Measurements from ENCODE around the gene HOXB2. TPM values are rescaled to one million over a fixed set of nuclear protein-coding genes. Genes with fewer than 3 reads are reported as not detected.

HOXB2 gene
- total RNA-seq, 1 experiment from 2014 or later, result 3.7 TPM

GRCh38 chr17:48569674-48570324, 24.9 kb upstream of the HOXB2 start:
- Mint-ChIP-seq H3K4me1 (peaks cover 31% of the 10 kb centered on the region), H3K4me3 (no peak overlapping the region), H3K36me3 (no peaks in the 10 kb centered on the region), H3K27me3 (ENCODE audit: low read depth) (no peaks in the 10 kb centered on the region), H3K9me3 (no peaks in the 10 kb centered on the region), H3K27ac (no peak overlapping the region)
- DNase-seq (ENCODE audit: low spot score), result no peak
- CTCF ChIA-PET, result interaction anchor here (1.0 to 1.2 kb wide), 4 partner anchors 19 to 77 kb away, joined by 3 to 5 read pairs (median 3); no protein-coding TSS in a partner anchor
- ATAC-seq, result no peak
- TF ChIP-seq TEAD1 (CRISPR knock-in tag; IDR thresholded peaks at IDR 0.05), result no peak
- TF ChIP-seq ZNF263 (CRISPR knock-in tag; IDR thresholded peaks at IDR 0.05; ENCODE audit: low read depth), result no peak
- no peak for TF ChIP-seq IRF1 (CRISPR knock-in tag; IDR thresholded peaks at IDR 0.05)
- no peak for TF ChIP-seq FOXP1 (CRISPR knock-in tag; IDR thresholded peaks at IDR 0.05; ENCODE audit: borderline replicate concordance)
- no peak for TF ChIP-seq FOXP4 (CRISPR knock-in tag; IDR thresholded peaks at IDR 0.05)
- TF ChIP-seq, protein P1, sequence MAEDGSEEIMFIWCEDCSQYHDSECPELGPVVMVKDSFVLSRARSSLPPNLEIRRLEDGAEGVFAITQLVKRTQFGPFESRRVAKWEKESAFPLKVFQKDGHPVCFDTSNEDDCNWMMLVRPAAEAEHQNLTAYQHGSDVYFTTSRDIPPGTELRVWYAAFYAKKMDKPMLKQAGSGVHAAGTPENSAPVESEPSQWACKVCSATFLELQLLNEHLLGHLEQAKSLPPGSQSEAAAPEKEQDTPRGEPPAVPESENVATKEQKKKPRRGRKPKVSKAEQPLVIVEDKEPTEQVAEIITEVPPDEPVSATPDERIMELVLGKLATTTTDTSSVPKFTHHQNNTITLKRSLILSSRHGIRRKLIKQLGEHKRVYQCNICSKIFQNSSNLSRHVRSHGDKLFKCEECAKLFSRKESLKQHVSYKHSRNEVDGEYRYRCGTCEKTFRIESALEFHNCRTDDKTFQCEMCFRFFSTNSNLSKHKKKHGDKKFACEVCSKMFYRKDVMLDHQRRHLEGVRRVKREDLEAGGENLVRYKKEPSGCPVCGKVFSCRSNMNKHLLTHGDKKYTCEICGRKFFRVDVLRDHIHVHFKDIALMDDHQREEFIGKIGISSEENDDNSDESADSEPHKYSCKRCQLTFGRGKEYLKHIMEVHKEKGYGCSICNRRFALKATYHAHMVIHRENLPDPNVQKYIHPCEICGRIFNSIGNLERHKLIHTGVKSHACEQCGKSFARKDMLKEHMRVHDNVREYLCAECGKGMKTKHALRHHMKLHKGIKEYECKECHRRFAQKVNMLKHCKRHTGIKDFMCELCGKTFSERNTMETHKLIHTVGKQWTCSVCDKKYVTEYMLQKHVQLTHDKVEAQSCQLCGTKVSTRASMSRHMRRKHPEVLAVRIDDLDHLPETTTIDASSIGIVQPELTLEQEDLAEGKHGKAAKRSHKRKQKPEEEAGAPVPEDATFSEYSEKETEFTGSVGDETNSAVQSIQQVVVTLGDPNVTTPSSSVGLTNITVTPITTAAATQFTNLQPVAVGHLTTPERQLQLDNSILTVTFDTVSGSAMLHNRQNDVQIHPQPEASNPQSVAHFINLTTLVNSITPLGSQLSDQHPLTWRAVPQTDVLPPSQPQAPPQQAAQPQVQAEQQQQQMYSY (CRISPR knock-in tag; IDR thresholded peaks at IDR 0.05), result no peak
- no peak for TF ChIP-seq GRHL2 (CRISPR knock-in tag; IDR thresholded peaks at IDR 0.05; ENCODE audit: insufficient replicate concordance, severe bottlenecking)
- TF ChIP-seq, protein P2, sequence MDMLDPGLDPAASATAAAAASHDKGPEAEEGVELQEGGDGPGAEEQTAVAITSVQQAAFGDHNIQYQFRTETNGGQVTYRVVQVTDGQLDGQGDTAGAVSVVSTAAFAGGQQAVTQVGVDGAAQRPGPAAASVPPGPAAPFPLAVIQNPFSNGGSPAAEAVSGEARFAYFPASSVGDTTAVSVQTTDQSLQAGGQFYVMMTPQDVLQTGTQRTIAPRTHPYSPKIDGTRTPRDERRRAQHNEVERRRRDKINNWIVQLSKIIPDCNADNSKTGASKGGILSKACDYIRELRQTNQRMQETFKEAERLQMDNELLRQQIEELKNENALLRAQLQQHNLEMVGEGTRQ (CRISPR knock-in tag; IDR thresholded peaks at IDR 0.05), result no peak
- no peak for TF ChIP-seq TEAD4 (CRISPR knock-in tag; IDR thresholded peaks at IDR 0.05)
- no peak for TF ChIP-seq ZNF281 (CRISPR knock-in tag; IDR thresholded peaks at IDR 0.05)
- POLR2A ChIA-PET, result interaction anchor here (0.5 to 0.6 kb wide), 2 partner anchors 20 to 1930 kb away, joined by 4 read pairs; no protein-coding TSS in a partner anchor

DNA sequence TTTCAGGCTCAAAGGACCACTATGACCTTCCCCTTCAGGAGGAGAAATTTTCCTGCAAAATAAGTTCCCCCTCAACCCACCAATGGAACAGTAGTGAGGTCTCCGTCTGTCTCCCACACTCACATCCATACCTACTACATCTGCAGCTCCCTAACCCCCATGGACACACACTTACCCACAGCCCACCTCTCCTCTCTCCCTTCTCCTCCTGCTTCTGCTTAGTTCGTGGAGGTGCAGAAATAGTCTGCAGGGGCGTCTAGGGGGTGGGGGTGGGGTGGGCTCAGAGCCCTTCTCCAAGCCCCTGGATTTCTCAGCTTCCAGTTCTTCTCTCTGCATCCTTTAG, 24.3 kb upstream of the HOXB2 start:
- ATAC-seq, result no peak
- peaks cover 33% of the 10 kb centered on the region for H3K4me1 Mint-ChIP-seq
- CTCF ChIA-PET, result interaction anchor here (0.8 to 1.1 kb wide), 2 partner anchors 18 to 67 kb away, joined by 3 to 4 read pairs; no protein-coding TSS in a partner anchor

More for the DNA sequence above, 24.3 kb upstream of the HOXB2 start:
- H3K27ac Mint-ChIP-seq, result no peak overlapping the region
- H3K27me3 Mint-ChIP-seq (ENCODE audit: low read depth), result no peaks in the 10 kb centered on the region
- POLR2A ChIA-PET, result no interaction called here
- H3K4me3 Mint-ChIP-seq, result no peak overlapping the region
- no peaks in the 10 kb centered on the region for H3K36me3 Mint-ChIP-seq
- no peak for DNase-seq (ENCODE audit: low spot score)
- no peaks in the 10 kb centered on the region for H3K9me3 Mint-ChIP-seq
- TF ChIP-seq GABPB1 (CRISPR knock-in tag; IDR thresholded peaks at IDR 0.05), result no peak
- TF ChIP-seq, protein P3, sequence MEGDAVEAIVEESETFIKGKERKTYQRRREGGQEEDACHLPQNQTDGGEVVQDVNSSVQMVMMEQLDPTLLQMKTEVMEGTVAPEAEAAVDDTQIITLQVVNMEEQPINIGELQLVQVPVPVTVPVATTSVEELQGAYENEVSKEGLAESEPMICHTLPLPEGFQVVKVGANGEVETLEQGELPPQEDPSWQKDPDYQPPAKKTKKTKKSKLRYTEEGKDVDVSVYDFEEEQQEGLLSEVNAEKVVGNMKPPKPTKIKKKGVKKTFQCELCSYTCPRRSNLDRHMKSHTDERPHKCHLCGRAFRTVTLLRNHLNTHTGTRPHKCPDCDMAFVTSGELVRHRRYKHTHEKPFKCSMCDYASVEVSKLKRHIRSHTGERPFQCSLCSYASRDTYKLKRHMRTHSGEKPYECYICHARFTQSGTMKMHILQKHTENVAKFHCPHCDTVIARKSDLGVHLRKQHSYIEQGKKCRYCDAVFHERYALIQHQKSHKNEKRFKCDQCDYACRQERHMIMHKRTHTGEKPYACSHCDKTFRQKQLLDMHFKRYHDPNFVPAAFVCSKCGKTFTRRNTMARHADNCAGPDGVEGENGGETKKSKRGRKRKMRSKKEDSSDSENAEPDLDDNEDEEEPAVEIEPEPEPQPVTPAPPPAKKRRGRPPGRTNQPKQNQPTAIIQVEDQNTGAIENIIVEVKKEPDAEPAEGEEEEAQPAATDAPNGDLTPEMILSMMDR (IDR thresholded peaks at IDR 0.05), result no peak
- TF ChIP-seq FOXP1 (CRISPR knock-in tag; IDR thresholded peaks at IDR 0.05; ENCODE audit: borderline replicate concordance), result no peak
- TF ChIP-seq ZNF263 (CRISPR knock-in tag; IDR thresholded peaks at IDR 0.05; ENCODE audit: low read depth), result no peak
- TF ChIP-seq NFYB (CRISPR knock-in tag; conservative IDR thresholded peaks at IDR 0.05; ENCODE audit: low read depth), result no peak
- no peak for TF ChIP-seq JAZF1 (CRISPR knock-in tag; IDR thresholded peaks at IDR 0.05)
- TF ChIP-seq, protein P4, sequence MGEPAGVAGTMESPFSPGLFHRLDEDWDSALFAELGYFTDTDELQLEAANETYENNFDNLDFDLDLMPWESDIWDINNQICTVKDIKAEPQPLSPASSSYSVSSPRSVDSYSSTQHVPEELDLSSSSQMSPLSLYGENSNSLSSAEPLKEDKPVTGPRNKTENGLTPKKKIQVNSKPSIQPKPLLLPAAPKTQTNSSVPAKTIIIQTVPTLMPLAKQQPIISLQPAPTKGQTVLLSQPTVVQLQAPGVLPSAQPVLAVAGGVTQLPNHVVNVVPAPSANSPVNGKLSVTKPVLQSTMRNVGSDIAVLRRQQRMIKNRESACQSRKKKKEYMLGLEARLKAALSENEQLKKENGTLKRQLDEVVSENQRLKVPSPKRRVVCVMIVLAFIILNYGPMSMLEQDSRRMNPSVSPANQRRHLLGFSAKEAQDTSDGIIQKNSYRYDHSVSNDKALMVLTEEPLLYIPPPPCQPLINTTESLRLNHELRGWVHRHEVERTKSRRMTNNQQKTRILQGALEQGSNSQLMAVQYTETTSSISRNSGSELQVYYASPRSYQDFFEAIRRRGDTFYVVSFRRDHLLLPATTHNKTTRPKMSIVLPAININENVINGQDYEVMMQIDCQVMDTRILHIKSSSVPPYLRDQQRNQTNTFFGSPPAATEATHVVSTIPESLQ (CRISPR knock-in tag; IDR thresholded peaks at IDR 0.05), result no peak
- TF ChIP-seq MYBL2 (CRISPR knock-in tag; IDR thresholded peaks at IDR 0.05), result no peak
- TF ChIP-seq ZNF121 (CRISPR knock-in tag; IDR thresholded peaks at IDR 0.05), result no peak

Measured in WTC11 (cell line).